Fibroblast of gingiva (primary cell): ENCODE results near the gene OR10J5.
"Not testable (repeated sequence)": the region's sequence is repeated elsewhere in the genome, so short reads cannot be mapped to it uniquely, and the experiment has no call there.

Experiments
- DNase-seq: peaks from one replicate; pipeline ENCODE4 v3.0.0-alpha.2; 2011; ENCODE audit warnings: low read depth

OR10J5 gene

GRCh38 chr1:159535907-159536306 is at the start of gene OR10J5:
TSS of gene OR10J5 (minus strand) at chr1:159536007. CDS start at chr1:159536007, 0 bp downstream.
- DNase-seq = no peak

- no peak for DNase-seq
Measured at GRCh38 chr1:159584536-159584935, 48.7 kb upstream of the OR10J5 start.

DNA sequence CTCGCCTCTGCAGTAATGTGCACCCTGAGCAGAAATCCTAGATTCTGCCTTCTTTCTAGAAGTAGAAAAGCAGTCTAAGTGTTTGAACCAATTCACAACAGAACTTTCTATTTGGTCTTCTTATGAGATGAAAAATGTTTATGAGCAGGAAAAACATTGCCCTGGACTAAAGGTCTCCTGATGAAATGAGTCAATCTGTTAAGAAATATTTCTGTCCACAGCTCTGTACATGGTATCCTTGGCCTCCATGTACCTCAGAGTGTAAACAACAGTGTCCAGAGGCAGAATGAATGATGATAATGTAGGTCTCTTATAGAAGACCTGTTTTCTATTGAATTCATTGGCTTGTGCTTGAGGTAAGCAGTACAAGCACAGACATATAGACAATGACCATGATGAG is 45.6 kb upstream of the OR10J5 start:
- no peak for DNase-seq

DNA sequence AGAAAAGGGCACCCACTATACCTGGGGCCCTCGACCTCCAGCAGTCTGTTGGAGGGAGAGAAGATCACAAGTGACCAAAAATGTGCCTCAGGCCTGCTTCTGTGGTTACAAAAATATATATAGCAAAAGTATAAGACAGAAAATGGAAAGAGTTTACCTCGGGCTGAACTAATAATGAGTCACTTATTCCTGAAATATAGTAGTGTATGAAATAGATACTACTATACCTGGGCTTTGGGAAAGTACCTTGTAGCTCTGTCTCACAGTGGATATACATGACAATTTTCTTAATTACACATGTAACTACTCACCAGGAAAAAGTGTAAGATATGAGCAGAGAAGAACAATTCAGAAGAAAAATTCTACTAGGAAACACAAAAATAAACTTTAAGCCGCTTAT is 44.5 kb upstream of the OR10J5 start:
- no peak for DNase-seq

GRCh38 chr1:159577446-159577845 is 41.6 kb upstream of the OR10J5 start:
- DNase-seq = no peak

- no peak for DNase-seq
Measured at GRCh38 chr1:159562680-159563079, 26.9 kb upstream of the OR10J5 start.

- DNase-seq = no peak
Measured at GRCh38 chr1:159561497-159561896, 25.7 kb upstream of the OR10J5 start.

DNA sequence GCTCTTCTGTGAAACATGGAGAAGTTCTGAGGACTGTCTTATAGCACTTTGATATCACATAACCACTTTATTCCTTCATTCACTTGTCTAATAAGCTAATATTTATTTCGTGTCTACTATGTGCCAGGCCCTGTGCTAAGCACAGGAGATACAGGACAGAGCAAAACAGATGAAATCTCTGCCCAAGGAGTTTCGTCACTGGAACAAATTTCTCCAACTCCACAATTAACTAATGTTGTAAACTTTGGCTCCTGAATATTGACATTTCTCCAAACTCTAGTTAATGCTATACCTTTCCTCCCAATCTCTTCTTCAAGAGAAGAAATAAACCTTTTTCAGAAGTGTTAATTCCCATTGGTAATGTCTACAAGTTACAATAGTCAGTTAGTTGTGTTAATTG is 24.8 kb upstream of the OR10J5 start:
- no peak for DNase-seq

DNA sequence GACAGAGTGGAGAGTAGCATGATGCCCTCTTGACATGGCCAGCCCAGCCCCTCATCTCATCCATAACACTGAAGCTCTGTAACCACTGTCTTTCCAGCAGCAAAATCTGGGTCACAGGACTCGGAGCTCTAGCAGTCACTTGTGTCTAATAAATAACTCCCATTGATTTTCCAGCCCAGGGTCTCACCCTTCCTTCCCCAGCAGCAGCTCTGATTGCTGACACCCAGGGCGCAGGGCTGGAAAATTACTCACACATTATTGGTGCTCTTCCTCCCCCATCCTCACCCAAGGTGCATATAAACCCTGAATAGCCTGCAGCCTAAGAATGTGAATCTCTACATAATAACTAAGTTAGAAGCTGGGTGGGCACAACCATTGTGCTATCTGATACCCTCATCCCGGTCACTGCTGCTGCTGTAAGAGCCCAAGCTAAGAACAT is 21.1 kb upstream of the OR10J5 start:
- DNase-seq = no peak

- no peak for DNase-seq
Measured at GRCh38 chr1:159554696-159555095, 18.9 kb upstream of the OR10J5 start.

- no peak for DNase-seq
Measured at GRCh38 chr1:159554261-159554660, 18.5 kb upstream of the OR10J5 start.

GRCh38 chr1:159548126-159548525 is 12.3 kb upstream of the OR10J5 start:
- DNase-seq = no peak

GRCh38 chr1:159532922-159533321 is 2.9 kb downstream of the OR10J5 start:
- DNase-seq = no peak

DNA sequence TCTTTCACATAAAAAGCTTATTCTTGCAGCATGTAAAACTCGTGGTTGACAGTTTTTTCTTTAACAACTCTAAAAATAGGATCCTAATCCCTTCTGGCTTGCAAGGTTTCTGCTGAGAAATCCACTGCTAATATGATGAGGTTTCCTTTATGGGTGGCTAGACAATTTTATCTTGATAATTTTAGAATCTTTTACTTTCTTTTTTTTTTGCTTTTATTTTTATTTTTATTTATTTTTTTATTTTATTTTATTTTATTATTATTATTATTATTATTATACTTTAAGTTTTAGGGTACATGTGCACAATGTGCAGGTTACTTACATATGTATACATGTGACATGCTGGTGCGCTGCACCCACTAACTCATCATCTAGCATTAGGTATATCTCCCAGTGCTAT is 11.0 kb downstream of the OR10J5 start:
- not testable (repeated sequence) for DNase-seq

GRCh38 chr1:159510229-159510541 is 25.6 kb downstream of the OR10J5 start:
- DNase-seq = no peak

- DNase-seq = no peak
Measured at GRCh38 chr1:159509440-159510228, 26.2 kb downstream of the OR10J5 start.

GRCh38 chr1:159508951-159509350 is 26.9 kb downstream of the OR10J5 start:
- no peak for DNase-seq

- no peak for DNase-seq
Measured at GRCh38 chr1:159505676-159506075, 30.1 kb downstream of the OR10J5 start.

GRCh38 chr1:159501082-159501481 is 34.7 kb downstream of the OR10J5 start:
- no peak for DNase-seq

GRCh38 chr1:159494513-159495210 is 41.1 kb downstream of the OR10J5 start:
- DNase-seq = not testable (repeated sequence)

DNA sequence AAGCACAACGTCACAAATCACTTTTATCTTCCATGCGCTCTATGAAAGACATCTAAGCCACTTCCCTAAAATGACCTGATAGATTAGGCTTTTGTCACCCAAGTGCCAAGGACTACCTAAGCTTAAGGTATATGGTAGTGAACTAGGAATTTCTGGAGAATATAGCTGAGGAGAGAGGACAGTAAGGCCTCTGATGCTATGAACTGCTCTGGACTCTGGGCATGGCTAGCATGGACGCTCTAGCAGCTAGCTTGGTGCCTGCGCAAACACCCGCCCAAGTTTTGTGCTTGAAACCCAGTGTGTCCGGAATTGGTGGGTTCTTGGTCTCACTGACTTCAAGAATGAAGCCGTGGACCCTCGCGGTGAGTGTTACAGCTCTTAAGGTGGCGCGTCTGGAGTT is 42.5 kb downstream of the OR10J5 start:
- no peak for DNase-seq

- no peak for DNase-seq
Measured at GRCh38 chr1:159492575-159493323, 43.1 kb downstream of the OR10J5 start.
